Skin epidermis (tissue), 12 donors: ENCODE data around the gene SLC22A7.

Experiments
- H3K27ac ChIP-seq, 21 experiments: fragments of 200-600 bp; sonication (generic) in 11 of 21; one replicate each; pipeline ENCODE4 v1.5.0; 2020; ENCODE audit warnings: mild to moderate bottlenecking in 3 of 21, inconsistent platforms in 2 of 21, moderate library complexity in 2 of 21
- H3K4me3 ChIP-seq, 7 experiments: fragments of 200-600 bp; sonication (generic) in 2 of 7; one replicate each; pipeline ENCODE4 v1.5.0; 2020; ENCODE audit warnings: inconsistent platforms in 2 of 7, mild to moderate bottlenecking in 2 of 7, moderate library complexity in 1 of 7

Gene SLC22A7

DNA sequence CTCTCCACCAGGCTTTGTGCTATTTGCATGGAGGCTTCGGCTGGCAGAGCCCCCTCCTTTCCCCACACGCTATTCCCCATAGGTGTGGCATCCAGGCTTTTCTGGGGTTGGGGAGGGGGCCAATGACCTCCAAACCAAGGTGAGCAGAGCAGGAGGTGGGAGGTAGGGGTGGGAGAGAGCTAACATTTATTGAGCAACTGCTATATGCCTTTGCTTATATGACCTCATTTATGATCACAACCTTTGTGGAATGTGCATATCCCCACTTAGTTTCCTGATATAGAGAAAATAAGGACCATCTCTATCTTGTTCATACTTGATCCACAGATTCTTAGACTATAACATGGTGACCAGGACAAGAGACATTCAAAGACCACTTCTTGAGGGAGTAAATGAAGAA is 17.8 kb upstream of the SLC22A7 start:
- no peak overlapping the region for H3K27ac ChIP-seq
- H3K4me3 ChIP-seq, result no peak overlapping the region

DNA sequence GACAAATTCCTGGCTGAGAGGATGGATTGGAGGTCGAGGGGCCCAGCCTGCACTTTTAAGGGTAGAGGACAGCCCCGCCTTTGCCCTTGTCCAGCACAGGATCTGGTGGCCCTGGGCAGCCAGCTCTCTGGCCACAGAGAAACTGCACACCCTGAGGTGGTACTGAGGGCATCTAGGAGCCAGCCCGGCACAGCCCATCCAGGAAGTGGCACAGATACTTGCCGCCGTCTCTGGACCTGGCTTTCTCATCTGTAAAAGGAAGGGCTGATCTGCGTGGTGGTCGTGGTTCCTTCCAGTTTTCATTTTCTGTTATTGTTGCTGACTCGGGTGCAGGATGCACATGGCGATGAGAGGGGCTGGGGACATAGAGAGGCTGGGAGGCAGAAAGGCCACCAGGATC is 16.0 kb upstream of the SLC22A7 start:
- H3K27ac ChIP-seq, result no peak overlapping the region
- no peak overlapping the region for H3K4me3 ChIP-seq

DNA sequence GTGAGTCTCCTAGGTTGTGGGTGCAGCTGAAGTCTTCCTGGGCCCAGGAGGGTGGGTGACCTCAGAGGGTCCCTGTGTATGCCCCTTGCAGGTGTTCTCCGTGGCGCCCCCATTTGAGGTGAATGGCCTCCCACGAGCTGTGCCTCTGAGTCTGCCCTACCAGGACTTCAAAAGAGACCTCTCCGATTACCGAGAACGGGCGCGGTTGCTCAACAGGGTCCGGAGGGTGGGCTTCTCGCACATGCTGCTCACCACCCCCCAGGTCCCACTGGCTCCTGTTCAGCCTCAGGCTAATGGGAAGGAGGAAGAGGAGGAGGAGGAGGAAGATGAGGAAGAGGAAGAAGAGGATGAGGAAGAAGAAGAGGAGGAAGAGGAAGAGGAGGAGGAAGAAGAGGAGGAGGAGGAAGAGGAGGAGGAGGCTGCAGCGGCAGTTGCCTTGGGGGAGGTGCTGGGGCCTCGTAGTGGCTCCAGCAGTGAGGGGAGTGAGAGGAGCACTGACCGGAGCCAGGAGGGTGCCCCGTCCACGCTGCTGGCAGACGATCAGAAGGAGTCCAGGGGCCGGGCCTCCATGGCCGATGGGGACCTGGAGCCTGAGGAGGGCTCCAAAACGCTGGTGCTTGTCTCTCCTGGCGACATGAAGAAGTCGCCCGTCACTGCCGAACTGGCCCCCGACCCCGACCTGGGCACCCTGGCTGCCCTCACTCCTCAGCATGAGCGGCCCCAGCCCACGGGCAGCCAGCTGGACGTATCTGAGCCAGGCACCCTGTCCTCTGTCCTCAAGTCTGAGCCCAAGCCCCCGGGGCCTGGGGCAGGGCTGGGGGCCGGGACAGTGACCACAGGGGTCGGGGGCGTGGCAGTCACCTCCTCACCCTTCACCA is 15.2 kb upstream of the SLC22A7 start:
- no peak overlapping the region for H3K27ac ChIP-seq
- H3K4me3 ChIP-seq, result no peak overlapping the region

DNA sequence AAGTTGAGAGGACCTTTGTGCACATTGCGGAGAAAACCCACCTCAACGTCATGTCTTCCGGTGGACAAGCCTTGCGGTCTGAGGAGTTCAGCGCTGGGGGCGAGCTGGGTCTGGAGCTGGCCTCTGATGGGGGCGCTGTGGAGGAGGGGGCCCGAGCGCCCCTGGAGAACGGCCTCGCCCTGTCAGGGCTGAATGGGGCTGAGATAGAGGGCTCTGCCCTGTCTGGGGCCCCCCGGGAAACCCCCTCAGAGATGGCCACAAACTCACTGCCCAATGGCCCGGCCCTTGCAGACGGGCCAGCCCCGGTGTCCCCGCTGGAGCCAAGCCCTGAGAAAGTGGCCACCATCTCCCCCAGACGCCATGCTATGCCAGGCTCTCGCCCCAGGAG is 14.6 kb upstream of the SLC22A7 start:
- no peak overlapping the region for H3K27ac ChIP-seq
- no peak overlapping the region for H3K4me3 ChIP-seq

DNA sequence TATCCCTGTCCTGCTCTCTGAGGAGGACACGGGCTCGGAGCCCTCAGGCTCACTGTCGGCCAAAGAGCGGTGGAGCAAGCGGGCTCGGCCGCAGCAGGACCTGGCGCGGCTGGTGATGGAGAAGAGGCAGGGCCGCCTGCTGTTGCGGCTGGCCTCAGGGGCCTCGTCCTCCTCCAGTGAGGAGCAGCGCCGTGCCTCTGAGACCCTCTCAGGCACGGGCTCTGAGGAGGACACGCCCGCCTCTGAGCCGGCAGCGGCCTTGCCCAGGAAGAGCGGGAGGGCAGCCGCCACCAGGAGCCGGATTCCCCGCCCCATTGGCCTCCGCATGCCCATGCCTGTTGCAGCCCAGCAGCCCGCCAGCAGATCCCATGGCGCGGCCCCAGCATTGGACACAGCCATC is 14.2 kb upstream of the SLC22A7 start:
- Histone ChIP-seq H3K4me3 (no peak overlapping the region), H3K27ac (no peak overlapping the region)

DNA sequence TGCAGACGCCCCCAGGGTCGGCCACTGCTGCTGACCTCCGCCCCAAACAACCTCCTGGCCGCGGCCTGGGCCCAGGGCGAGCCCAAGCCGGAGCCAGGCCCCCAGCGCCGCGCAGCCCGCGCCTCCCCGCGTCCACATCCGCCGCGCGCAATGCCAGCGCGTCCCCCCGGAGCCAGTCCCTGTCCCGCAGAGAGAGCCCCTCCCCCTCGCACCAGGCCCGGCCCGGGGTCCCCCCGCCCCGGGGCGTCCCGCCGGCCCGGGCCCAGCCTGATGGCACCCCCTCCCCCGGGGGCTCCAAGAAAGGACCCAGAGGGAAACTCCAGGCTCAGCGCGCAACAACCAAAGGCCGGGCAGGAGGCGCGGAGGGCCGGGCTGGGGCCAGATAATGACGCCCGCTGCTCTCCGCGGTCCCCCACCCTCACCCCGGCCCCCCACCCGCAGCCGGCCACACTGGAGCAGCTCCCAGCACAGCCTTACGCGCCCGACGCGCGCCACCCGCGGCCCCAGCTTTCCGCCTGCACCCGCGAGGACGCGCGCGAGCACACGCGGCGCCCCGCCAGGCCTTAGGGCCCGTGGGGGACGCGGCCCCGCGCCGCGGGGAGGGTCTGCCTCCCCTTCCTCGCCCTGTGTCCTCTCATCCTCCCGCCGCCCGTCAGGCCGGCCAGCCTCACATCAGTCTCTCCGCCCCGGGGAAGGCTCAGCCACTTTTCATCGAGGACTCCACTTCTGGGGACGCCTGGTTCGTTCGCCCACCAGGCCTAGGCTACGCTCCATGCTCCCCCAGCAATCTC is 12.9 kb upstream of the SLC22A7 start:
- no peak overlapping the region for H3K27ac ChIP-seq
- H3K4me3 ChIP-seq, result peak overlapping the region in 4 of 7 experiments; percentile 0 to 30 (median 8)

DNA sequence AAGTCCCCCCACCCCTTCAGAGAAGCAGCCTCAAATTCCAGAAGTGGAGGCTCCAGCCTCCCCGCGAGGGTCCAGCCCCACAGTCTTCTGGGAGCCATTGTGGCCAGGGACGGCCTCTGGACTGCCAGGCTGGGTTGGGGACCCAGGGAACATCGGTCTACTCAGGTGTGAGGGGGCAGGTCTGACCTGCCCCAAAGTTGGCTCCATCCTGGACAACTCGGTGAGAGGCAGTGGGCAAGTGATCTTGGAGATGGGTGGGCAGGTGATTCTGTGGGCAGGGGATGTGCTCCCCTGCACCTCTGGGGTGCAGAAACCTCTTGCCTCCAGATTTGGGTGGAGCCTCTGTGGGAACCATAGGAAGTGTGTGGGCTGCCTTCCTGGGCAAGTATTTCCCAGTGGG is 12.2 kb upstream of the SLC22A7 start:
- H3K4me3 ChIP-seq, result no peak overlapping the region
- no peak overlapping the region for H3K27ac ChIP-seq

DNA sequence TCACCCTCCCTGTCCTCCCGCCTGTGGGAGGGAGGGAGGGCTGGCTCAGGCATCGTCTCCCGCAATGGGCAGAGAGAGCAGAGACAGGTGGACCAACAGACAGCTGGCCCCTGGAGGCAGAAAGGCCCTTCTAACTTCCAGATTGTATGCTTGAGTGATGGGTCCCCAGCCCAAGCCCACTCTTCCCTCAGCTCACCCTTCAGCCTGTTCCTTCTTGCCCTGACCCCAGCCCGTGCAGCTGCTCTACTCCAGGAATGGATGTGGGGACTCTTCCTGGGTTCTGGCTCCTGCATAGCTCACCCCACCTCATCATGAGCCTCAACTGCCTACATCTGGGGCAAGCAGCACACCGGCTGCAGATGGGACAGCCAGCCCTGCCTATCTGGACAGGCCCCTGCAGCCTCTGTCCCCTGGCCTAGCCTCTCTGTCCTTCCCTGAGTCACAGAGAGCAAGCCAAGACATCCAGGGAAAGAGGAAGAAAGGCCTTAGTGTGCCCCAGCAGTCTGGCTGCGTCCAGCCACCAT is 11.5 kb upstream of the SLC22A7 start:
- no peak overlapping the region for H3K4me3 ChIP-seq
- no peak overlapping the region for H3K27ac ChIP-seq

DNA sequence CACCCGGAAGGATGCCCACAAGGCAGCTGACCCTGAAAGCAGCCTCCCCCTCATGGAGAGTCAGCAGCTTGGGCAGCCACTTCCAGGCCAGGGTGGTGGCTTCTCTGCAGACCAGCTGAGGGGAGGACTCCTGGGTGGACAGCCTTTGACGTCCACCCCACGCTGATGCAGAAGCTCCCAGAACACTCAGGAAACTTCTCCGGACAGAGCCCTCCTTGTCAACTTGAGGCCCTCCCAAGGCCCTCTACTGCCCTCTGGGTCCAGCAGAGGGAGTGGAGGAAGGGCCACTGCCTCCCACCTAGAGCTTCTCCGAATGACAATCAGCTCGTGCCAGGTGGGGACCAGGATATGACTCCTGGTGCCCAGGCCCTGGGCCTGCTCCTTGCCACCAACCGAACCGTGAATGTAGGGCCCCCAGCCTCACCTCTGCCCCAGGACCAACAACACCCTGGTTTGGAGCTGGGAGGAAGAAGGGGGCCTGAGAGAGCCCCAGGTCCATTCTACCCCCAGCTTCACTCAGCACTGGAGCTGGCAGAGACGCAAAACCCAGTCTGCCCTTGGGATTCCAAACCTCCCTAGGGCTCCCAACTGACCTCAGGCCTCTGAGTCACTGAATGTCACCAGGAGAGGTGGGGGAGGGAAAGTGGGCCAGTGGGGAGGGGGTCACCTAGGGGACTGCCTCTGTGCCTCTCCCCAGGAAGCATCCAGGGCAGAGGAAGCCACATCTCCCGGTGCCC is 10.9 kb upstream of the SLC22A7 start:
- H3K27ac ChIP-seq, result no peak overlapping the region
- no peak overlapping the region for H3K4me3 ChIP-seq

DNA sequence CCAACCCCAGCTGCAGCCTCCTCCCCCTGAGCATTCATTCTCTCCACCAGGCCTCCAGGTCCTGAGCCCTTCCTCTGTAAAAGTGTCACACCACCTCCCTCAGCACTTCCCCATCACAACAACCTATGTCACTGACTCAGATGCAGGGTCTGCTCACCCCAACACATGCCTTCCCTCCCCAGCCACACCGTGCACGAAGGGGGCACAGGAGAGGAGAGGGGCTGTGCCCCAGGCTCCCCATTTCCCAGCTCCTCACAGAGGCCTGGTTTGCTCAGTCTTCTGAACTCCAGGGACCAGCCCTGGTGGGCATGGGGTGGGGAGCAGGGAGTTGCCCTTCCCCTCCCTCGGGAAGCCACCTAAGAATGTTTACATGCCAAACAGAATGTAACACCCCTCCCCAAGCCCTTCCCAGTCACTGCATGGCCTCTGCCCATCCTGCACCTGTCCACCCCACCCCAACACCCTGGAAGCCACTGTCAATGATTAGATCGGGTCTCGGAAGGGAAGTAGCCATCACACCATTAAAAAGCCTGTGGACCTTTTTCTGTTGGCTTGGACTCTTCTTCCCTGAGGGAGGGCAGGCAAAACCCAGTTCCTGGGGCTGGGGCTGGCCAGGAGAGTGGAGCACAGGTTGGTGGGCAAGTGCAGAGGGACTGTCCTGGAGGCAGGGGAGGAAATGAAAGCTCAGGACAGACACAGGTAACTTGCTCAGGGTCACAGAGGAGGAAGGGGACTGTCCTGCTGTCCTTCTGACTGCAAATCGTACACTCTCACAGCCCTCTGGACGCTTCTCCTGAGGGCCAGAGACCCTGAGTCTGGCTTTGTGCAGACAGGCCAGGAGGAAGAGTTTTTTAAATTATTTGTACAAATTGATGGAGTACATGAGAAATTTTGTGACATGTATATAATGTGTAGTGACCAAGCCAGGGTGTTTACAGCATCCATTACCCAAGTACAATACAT is 10.1 kb upstream of the SLC22A7 start:
- H3K4me3 ChIP-seq, result no peak overlapping the region
- H3K27ac ChIP-seq, result no peak overlapping the region

DNA sequence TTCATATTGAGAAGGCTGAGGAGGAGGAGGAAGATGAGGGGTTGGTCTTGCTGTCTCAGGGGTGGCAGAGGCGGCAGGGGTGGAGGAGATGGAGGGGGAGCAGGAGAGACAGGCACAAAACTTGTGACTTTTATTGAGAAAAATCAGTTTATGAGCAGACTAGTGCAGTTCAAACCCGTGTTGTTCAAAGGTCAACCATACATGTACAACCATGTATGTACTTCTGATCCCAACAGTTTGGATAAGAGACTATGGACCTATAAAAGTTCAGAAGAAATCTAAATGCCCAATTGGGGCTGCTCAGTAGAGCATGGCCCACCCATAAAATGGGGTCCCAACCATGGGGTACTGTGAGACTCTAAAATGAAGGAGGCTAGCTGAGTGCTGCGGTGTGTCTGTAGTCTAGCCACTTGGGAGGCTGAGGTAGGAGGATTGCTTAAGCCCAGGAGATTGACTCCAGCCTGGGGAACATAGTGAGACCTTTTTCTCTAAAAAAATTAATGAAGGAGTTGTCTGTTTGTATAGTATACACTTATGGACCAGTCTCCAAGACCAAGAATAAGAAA is 7.6 kb upstream of the SLC22A7 start:
- Histone ChIP-seq H3K27ac (no peak overlapping the region), H3K4me3 (no peak overlapping the region)

DNA sequence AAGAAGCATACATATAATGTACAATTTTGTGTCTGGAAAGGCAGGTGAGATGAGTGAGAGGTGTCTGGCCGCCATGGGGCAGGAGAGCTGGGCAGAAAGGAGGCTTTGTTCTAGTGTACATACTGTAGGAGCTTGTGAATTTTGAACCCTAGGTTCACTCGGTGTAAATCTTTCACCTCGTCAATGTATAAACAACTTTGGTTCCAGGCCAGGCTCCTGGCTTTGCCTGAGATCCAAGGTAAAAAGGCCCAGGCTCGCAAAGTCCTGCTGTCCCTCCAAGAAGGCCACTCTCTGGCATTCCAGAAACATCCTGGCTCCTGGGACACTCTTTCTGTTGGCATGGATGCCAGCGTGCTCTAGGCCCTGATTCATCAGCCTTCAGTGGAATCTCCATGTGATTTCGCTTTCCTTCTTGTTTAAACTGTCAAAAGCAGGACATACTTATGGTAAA is 7.1 kb upstream of the SLC22A7 start:
- H3K27ac ChIP-seq, result no peak overlapping the region

DNA sequence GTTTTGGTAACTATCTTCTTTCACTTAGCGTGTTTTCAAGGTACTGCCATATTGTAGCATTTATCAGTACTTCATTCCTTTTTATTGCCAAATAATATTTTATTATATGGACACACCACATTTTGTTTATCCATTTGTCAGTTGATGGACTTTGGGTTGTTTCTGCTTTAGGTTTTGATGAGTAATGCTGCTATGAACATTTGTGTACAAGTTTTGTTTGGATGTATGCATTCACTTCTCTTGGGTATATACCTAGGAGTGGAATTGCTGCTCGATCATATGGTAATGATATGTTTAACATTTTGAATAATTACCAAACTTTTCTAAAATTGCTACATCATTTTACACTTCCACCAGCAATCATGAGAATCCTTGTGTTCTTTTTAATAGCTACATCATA is 6.4 kb upstream of the SLC22A7 start:
- H3K4me3 ChIP-seq, result no peak overlapping the region
- H3K27ac ChIP-seq, result no peak overlapping the region

More for the DNA sequence above, 7.1 kb upstream of the SLC22A7 start:
- no peak overlapping the region for H3K4me3 ChIP-seq

DNA sequence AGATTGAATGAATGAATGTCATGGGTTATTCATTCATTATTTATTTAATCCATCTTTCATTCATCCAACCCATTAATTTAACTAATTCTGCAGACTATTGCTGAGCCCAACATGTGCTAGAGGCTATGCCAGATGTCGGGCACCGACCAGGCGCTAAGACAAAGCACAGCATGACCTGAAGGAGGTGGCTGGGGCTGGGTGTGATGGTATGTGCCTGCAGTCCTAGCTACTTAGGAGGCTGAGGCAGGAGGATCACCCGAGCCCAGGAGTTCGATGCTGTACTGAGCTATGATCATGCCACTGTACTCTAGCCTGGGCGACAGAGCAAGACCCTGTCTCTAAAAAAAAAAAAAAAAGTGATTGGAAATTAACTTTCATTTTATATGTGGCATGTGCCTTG is 5.7 kb upstream of the SLC22A7 start:
- Histone ChIP-seq H3K27ac (no peak overlapping the region), H3K4me3 (no peak overlapping the region)

DNA sequence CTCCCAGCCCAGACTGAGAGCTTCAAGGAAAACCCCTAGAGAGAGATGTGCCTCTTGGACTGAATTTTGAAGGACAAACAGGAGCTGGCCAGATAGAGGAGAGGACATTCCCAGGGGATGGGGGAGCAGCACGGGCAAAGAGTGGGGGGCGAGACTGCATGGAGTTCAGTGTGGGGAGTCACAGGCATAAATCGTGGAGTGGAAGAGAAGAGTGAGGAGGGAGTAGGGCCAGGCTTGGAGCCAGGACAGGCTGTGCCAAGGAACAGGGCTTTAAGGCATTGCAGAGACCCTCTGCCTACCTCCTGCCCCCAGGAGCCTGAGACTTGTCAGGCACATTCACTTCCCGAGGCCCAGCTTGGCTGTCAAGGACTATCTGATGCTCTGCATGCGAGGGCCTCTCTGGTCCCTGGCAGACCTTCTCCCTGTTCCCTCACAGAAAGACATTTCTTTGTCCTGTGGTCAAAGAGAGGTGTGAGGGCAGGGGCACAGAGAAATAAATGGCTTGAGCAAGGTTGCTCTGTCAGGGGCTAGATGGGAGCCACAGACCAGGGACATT is 5.2 kb upstream of the SLC22A7 start:
- no peak overlapping the region for H3K4me3 ChIP-seq
- H3K27ac ChIP-seq, result no peak overlapping the region

DNA sequence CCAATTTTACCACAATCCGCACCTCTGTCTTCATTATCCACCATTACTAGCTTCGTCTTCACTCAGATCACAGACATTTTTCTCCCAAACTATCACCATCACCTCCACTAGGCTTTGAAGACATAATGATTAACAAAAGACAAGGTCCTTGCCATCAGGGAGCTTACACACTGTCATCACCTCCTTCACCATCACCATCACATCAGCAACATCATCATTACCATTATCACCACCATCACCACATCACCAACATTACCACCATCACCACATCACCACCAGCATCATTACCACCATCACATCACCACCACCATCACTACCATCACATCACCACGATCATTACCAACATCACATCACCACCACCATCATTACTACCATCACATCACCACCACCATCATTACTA is 4.4 kb upstream of the SLC22A7 start:
- Histone ChIP-seq H3K4me3 (no peak overlapping the region), H3K27ac (no peak overlapping the region)

DNA sequence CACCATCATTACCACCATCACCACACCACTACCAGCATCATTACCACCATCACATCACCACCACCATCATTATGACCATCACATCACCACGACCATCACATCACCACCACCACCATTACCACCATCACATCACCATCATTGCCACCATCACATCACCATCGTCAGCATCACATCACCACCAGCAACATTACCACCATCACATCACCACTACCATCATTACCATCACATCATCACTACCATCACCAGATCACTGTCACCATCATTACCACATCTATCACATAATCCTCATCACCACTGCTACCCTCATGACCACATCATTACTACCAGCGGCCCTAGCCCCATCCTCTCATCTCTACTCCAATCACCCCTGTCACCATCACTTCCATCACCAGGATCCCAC is 3.5 kb upstream of the SLC22A7 start:
- Histone ChIP-seq H3K27ac (no peak overlapping the region), H3K4me3 (no peak overlapping the region)

DNA sequence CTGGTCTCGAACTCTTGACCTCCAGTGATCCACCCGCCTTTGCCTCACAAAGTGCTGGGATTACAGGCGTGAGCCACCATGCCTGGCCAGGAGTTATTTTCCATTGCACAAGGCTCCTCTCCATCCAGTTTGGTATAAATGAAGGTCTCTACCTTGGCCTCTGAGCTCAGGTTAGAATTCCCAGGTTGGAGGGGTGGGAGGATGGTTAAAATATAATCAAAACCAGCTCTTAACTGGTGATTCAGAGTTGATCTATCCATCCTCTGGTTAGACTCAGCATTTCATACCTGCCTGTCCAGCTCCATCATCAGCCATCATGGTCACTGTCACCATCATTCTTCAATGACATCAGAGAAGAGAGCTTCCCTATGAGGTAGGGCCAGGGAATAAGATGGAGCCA is 2.6 kb upstream of the SLC22A7 start:
- Histone ChIP-seq H3K4me3 (no peak overlapping the region), H3K27ac (no peak overlapping the region)
